GM12891 (cell line): ENCODE results near the gene NCKAP5.

Experiments used
- DNase-seq: peaks from one replicate; pipeline ENCODE4 v3.0.0; 2011; ENCODE audit warnings: low spot score; ENCODE audit not compliant: insufficient read length
- FAIRE-seq: peaks from 2 replicates; lab custom pipeline; 2011; peaks lifted over from hg19 to GRCh38; lab: Jason Lieb, UNC
- PAX5 ChIP-seq: IDR thresholded peaks from 2 replicates; pipeline ENCODE4 v1.6.1; 2011; ENCODE audit warnings: low read length, moderate library complexity, mild to moderate bottlenecking; ENCODE audit not compliant: insufficient read depth, severe bottlenecking
- POLR2A ChIP-seq: IDR thresholded peaks from 2 replicates; pipeline ENCODE4 v1.6.1; 2011; ENCODE audit warnings: low read depth, low read length, control low read depth
- POLR2AphosphoS5 ChIP-seq: IDR thresholded peaks from 2 replicates; pipeline ENCODE4 v1.6.1; 2011; ENCODE audit warnings: low read depth, low read length, control low read depth
- POU2F2 ChIP-seq: IDR thresholded peaks from 2 replicates; pipeline ENCODE4 v1.6.1; 2011; ENCODE audit warnings: low read depth, mild to moderate bottlenecking, control low read depth, low read length, moderate library complexity
- SPI1 ChIP-seq: IDR thresholded peaks from 2 replicates; pipeline ENCODE4 v1.6.1; 2011; ENCODE audit warnings: low read depth, low read length, control low read depth
- TAF1 ChIP-seq: IDR thresholded peaks from 2 replicates; pipeline ENCODE4 v1.6.1; 2011; ENCODE audit warnings: low read depth, low read length, control low read depth

The NCKAP5 gene

GRCh38 chr2:133438848-133439564 is 129.3 kb downstream of the NCKAP5 start:
- FAIRE-seq: no peak
- DNase-seq: no peak

GRCh38 chr2:133438026-133438425 is 130.2 kb downstream of the NCKAP5 start:
- DNase-seq: no peak
- no peak for FAIRE-seq
- TF ChIP-seq TAF1 (no peak), PAX5 (no peak), SPI1 (no peak), POU2F2 (no peak), POLR2AphosphoS5 (no peak), POLR2A (no peak)

More at GRCh38 chr2:133438848-133439564, 129.3 kb downstream of the NCKAP5 start:
- no peak for TF ChIP-seq POLR2AphosphoS5
- no peak for TF ChIP-seq SPI1
- no peak for TF ChIP-seq POU2F2
- TF ChIP-seq PAX5: no peak
- TF ChIP-seq TAF1: no peak
- TF ChIP-seq POLR2A: no peak

GRCh38 chr2:133437492-133437891 is 130.8 kb downstream of the NCKAP5 start:
- no peak for TF ChIP-seq PAX5
- no peak for TF ChIP-seq POU2F2
- no peak for TF ChIP-seq SPI1
- no peak for TF ChIP-seq POLR2AphosphoS5
- no peak for TF ChIP-seq POLR2A
- TF ChIP-seq TAF1: no peak

GRCh38 chr2:133434959-133435668 is 133.1 kb downstream of the NCKAP5 start:
- no peak for TF ChIP-seq TAF1
- TF ChIP-seq POU2F2: no peak
- no peak for TF ChIP-seq SPI1
- no peak for TF ChIP-seq POLR2A
- TF ChIP-seq POLR2AphosphoS5: no peak
- no peak for TF ChIP-seq PAX5
- FAIRE-seq (no peak), DNase-seq (no peak)

More at GRCh38 chr2:133437492-133437891, 130.8 kb downstream of the NCKAP5 start:
- FAIRE-seq (no peak), DNase-seq (no peak)

GRCh38 chr2:133433455-133434451 is 134.5 kb downstream of the NCKAP5 start:
- FAIRE-seq: no peak
- no peak for TF ChIP-seq PAX5
- TF ChIP-seq TAF1: no peak
- TF ChIP-seq POLR2A: no peak
- TF ChIP-seq SPI1: no peak
- TF ChIP-seq POLR2AphosphoS5: no peak
- no peak for TF ChIP-seq POU2F2
- DNase-seq: no peak

- FAIRE-seq: no peak
These were observed 135.5 kb downstream of the NCKAP5 start for GRCh38 chr2:133432778-133433177.

GRCh38 chr2:133431289-133431688 is 137.0 kb downstream of the NCKAP5 start:
- TF ChIP-seq POLR2AphosphoS5: no peak
- no peak for TF ChIP-seq TAF1
- no peak for TF ChIP-seq SPI1
- no peak for TF ChIP-seq POLR2A
- TF ChIP-seq POU2F2: no peak
- TF ChIP-seq PAX5: no peak
- DNase-seq: no peak
- FAIRE-seq: no peak

More at GRCh38 chr2:133432778-133433177, 135.5 kb downstream of the NCKAP5 start:
- DNase-seq: no peak
- TF ChIP-seq TAF1 (no peak), SPI1 (no peak), POLR2AphosphoS5 (no peak), POU2F2 (no peak), POLR2A (no peak), PAX5 (no peak)

GRCh38 chr2:133426791-133427190 is 141.5 kb downstream of the NCKAP5 start:
- DNase-seq: no peak
- no peak for FAIRE-seq
- TF ChIP-seq PAX5 (no peak), SPI1 (no peak), TAF1 (no peak), POU2F2 (no peak), POLR2A (no peak), POLR2AphosphoS5 (no peak)

GRCh38 chr2:133425612-133426011 is 142.7 kb downstream of the NCKAP5 start:
- DNase-seq (no peak), FAIRE-seq (no peak)
- TF ChIP-seq SPI1: no peak
- no peak for TF ChIP-seq POU2F2
- TF ChIP-seq PAX5: no peak
- no peak for TF ChIP-seq POLR2AphosphoS5
- no peak for TF ChIP-seq TAF1
